Measurements from ENCODE around the gene RIMBP2.
"Not testable (repeated sequence)": the region's sequence is repeated elsewhere in the genome, so short reads cannot be mapped to it uniquely, and the experiment has no call there.

Gene RIMBP2

GRCh38 chr12:130650131-130650530 lies 66.0 kb downstream of the RIMBP2 start:
- no peak for DNase-seq

GRCh38 chr12:130649101-130650045 lies 66.7 kb downstream of the RIMBP2 start:
- DNase-seq, result no peak

GRCh38 chr12:130647814-130648213 lies 68.3 kb downstream of the RIMBP2 start:
- no peak for DNase-seq

- no peak for DNase-seq
These were observed 69.3 kb downstream of the RIMBP2 start for GRCh38 chr12:130646716-130647370.

- not testable (repeated sequence) for DNase-seq
These were observed 69.9 kb downstream of the RIMBP2 start for GRCh38 chr12:130646191-130646590.

GRCh38 chr12:130645751-130646150 lies 70.3 kb downstream of the RIMBP2 start:
- DNase-seq, result no peak

- DNase-seq, result no peak
These were observed 71.5 kb downstream of the RIMBP2 start for GRCh38 chr12:130644566-130644965.

GRCh38 chr12:130644146-130644545 lies 72.0 kb downstream of the RIMBP2 start:
- no peak for DNase-seq

GRCh38 chr12:130642856-130643255 lies 73.2 kb downstream of the RIMBP2 start:
- DNase-seq, result no peak

- DNase-seq, result no peak
These were observed 74.4 kb downstream of the RIMBP2 start for GRCh38 chr12:130641533-130642184.

- no peak for DNase-seq
These were observed 75.2 kb downstream of the RIMBP2 start for GRCh38 chr12:130640901-130641300.

- no peak for DNase-seq
These were observed 75.6 kb downstream of the RIMBP2 start for GRCh38 chr12:130640496-130640895.

GRCh38 chr12:130639476-130640424 lies 76.3 kb downstream of the RIMBP2 start:
- DNase-seq, result no peak

GRCh38 chr12:130636370-130636769 lies 79.7 kb downstream of the RIMBP2 start:
- DNase-seq, result no peak

- DNase-seq, result no peak
These were observed 81.2 kb downstream of the RIMBP2 start for GRCh38 chr12:130634866-130635265.

GRCh38 chr12:130633771-130634170 lies 82.3 kb downstream of the RIMBP2 start:
- DNase-seq, result no peak

GRCh38 chr12:130632642-130633041 lies 83.5 kb downstream of the RIMBP2 start:
- DNase-seq, result no peak

- no peak for DNase-seq
These were observed 87.8 kb downstream of the RIMBP2 start for GRCh38 chr12:130628304-130628703.

GRCh38 chr12:130627175-130627574 lies 88.9 kb downstream of the RIMBP2 start:
- no peak for DNase-seq

- DNase-seq, result no peak
These were observed 89.5 kb downstream of the RIMBP2 start for GRCh38 chr12:130626601-130627000.

GRCh38 chr12:130625201-130625600 lies 90.9 kb downstream of the RIMBP2 start:
- DNase-seq, result no peak

GRCh38 chr12:130622803-130623202 lies 93.3 kb downstream of the RIMBP2 start:
- DNase-seq, result no peak

All from GF-D8 (cell line).